Measurements from ENCODE around the gene CDC42BPG. TPM values are rescaled to one million over a fixed set of nuclear protein-coding genes. Genes with fewer than 3 reads are reported as not detected.

The CDC42BPG gene
- total RNA-seq, 1 experiment from 2014 or later: 24.9 TPM

- no peak overlapping the region for H2AFZ ChIP-seq (ENCODE audit: low read length)
- H4K8ac ChIP-seq (replicated peaks; ENCODE audit: insufficient read length, low read depth, low read length): no peak overlapping the region
- TF ChIP-seq CTCF (conservative IDR thresholded peaks at IDR 0.05): no peak
- H3K14ac ChIP-seq (ENCODE audit: insufficient read depth, low read length): no peak overlapping the region
- H3K4me2 ChIP-seq (ENCODE audit: insufficient read depth, insufficient read length, low read length): no peak overlapping the region
- no peaks in the 10 kb centered on the region for H3K4me1 ChIP-seq (ENCODE audit: insufficient read depth, low read length)
- no peak overlapping the region for H3K4me3 Mint-ChIP-seq
- no peak overlapping the region for H3K27ac ChIP-seq (ENCODE audit: insufficient read length, low read depth, low read length)
- H3K18ac ChIP-seq (ENCODE audit: insufficient read length, low read depth, low read length): no peak overlapping the region
- H2BK120ac ChIP-seq (ENCODE audit: low read depth, low read length, poor library complexity, severe bottlenecking): no peak overlapping the region
- H3K27ac Mint-ChIP-seq: peak overlapping the region in 2 of 3 experiments; percentile 44 to 90; a peak in 1 of 7 replicates
- no peak overlapping the region for H3K23ac ChIP-seq (ENCODE audit: insufficient read length, low read depth, low read length)
- H3K27me3 ChIP-seq (ENCODE audit: insufficient read depth, low read length): no peaks in the 10 kb centered on the region
- H2BK15ac ChIP-seq (ENCODE audit: low read depth, low read length): no peak overlapping the region
- H3T11ph ChIP-seq (ENCODE audit: low read length): no peak overlapping the region
- no CpG with 5 or more reads among the region's 16 CpGs for WGBS (ENCODE audit: extremely low coverage, insufficient read length, low lambda C conversion rate)
- H2BK20ac ChIP-seq (ENCODE audit: low read depth, low read length, poor library complexity, severe bottlenecking): no peak overlapping the region
- no peak overlapping the region for H2BK5ac ChIP-seq (ENCODE audit: insufficient read length, low read length)
- H4K20me1 ChIP-seq (ENCODE audit: control insufficient read depth, insufficient read depth, insufficient read length): no peaks in the 10 kb centered on the region
- H3K9ac ChIP-seq (ENCODE audit: extremely low read depth, insufficient read length, low read length): no peak overlapping the region
- no peaks in the 10 kb centered on the region for H3K79me1 ChIP-seq (ENCODE audit: insufficient read depth, low read depth, low read length, poor library complexity, severe bottlenecking)
- peaks cover 0 to 1% of the 10 kb centered on the region in 2 experiments; a peak in 2 of 4 replicates for H3K4me1 Mint-ChIP-seq
- no peak overlapping the region for H3K4ac ChIP-seq (ENCODE audit: low read depth, low read length)
- H2BK12ac ChIP-seq (ENCODE audit: insufficient read length, low read depth, low read length): no peak overlapping the region
- H4K91ac ChIP-seq (ENCODE audit: insufficient read length, low read depth, low read length): no peak overlapping the region
- H3K23me2 ChIP-seq (ENCODE audit: insufficient read length, low read depth, low read length, poor library complexity, severe bottlenecking): no peaks in the 10 kb centered on the region
- H3K56ac ChIP-seq (ENCODE audit: insufficient read length, low read depth, low read length): no peak overlapping the region
- DNase-seq: no peak
- no peak overlapping the region for H4K5ac ChIP-seq (ENCODE audit: insufficient read length, low read depth, low read length)
- H3K9me3 Mint-ChIP-seq: no peaks in the 10 kb centered on the region
- no peaks in the 10 kb centered on the region for H3K27me3 Mint-ChIP-seq (ENCODE audit: low read depth)
- no peaks in the 10 kb centered on the region for H3K79me2 ChIP-seq (ENCODE audit: insufficient read depth, low read length)
- H3K9me3 ChIP-seq (ENCODE audit: control insufficient read depth, low read depth, low read length): no peaks in the 10 kb centered on the region
- H2AK5ac ChIP-seq (ENCODE audit: insufficient read length, low read length): no peak overlapping the region
- peaks cover 0 to 34% (median 12%) of the 10 kb centered on the region in 3 experiments; a peak in 5 of 7 replicates for H3K36me3 Mint-ChIP-seq (ENCODE audit: insufficient read depth in 1 of 3, low read depth in 3 of 3)
These were observed 7.9 kb downstream of the CDC42BPG start for GRCh38 chr11:64836448-64837072.
